Ovary (tissue), 3 donors: ENCODE measurements around the gene MARCOL.

Experiments used
- CTCF ChIP-seq, 3 donors: fragments of 450-650 bp in 2 of 3; fragments of 200-600 bp in 1 of 3; IDR thresholded peaks; one replicate each; pipeline versions ENCODE4 v1.5.1 to v1.8.0; 2016 to 2022; ENCODE audit warnings: antibody characterized with exemption in 3 of 3, mild to moderate bottlenecking in 1 of 3
- POLR2A ChIP-seq: fragments of 450-650 bp; IDR thresholded peaks from one replicate; pipeline ENCODE4 v1.6.1; 2017; ENCODE audit warnings: antibody characterized with exemption, mild to moderate bottlenecking, moderate library complexity
- donor health status: DM: no; HTN: no; CAD: no.

GRCh38 chr5:148267962-148268361 lies 29.6 kb downstream of the MARCOL start:
- TF ChIP-seq CTCF (IDR thresholded peaks at IDR 0.05) (no peak), POLR2A (no peak)
